HepG2 (cell line): ENCODE results near the gene TTC31. TPM values are rescaled to one million over a fixed set of nuclear protein-coding genes. Genes with fewer than 3 reads are reported as not detected.
A peak's percentile ranks its signal among the peaks of the same experiment; 100 is the strongest.

Experiments used
- BCLAF1 ChIP-seq: fragments of 450-650 bp; IDR thresholded peaks from 2 replicates; pipeline ENCODE4 v1.6.1; 2017; ENCODE audit warnings: mild to moderate bottlenecking
- CBX1 ChIP-seq: IDR thresholded peaks from one replicate; pipeline ENCODE4 v1.6.1; 2016; ENCODE audit warnings: antibody characterized with exemption, low read depth
- FOXJ3 ChIP-seq: sonication (generic); formaldehyde crosslinking; IDR thresholded peaks from 2 replicates; pipeline ENCODE4 v1.4.0; 2020; ENCODE audit warnings: missing genetic modification reagents, mild to moderate bottlenecking, borderline replicate concordance
- GATA4 ChIP-seq: sonication (generic); IDR thresholded peaks from 2 replicates; pipeline ENCODE4 v1.6.1; 2016; ENCODE audit warnings: antibody characterized with exemption, low read depth, borderline replicate concordance
- GPBP1L1 ChIP-seq: sonication (generic); formaldehyde crosslinking; IDR thresholded peaks from 2 replicates; pipeline ENCODE4 v1.5.0; 2020; ENCODE audit warnings: mild to moderate bottlenecking, missing genetic modification reagents
- RELA ChIP-seq: sonication (generic); formaldehyde crosslinking; IDR thresholded peaks from 2 replicates; pipeline ENCODE4 v1.4.0; 2020; ENCODE audit warnings: missing genetic modification reagents
- ZFP36L2 ChIP-seq: sonication (generic); formaldehyde crosslinking; IDR thresholded peaks from 2 replicates; pipeline ENCODE4 v1.4.0; 2020; ENCODE audit warnings: missing genetic modification reagents
- ZNF350 ChIP-seq: sonication (generic); formaldehyde crosslinking; IDR thresholded peaks from 2 replicates; pipeline ENCODE4 v1.4.0; 2020; ENCODE audit warnings: mild to moderate bottlenecking, low read depth, missing genetic modification reagents, borderline replicate concordance
- ZNF646 ChIP-seq: sonication (generic); formaldehyde crosslinking; IDR thresholded peaks from 2 replicates; pipeline ENCODE4 v1.9.0; 2021; ENCODE audit warnings: mild to moderate bottlenecking, missing genetic modification reagents
- ZNF746 ChIP-seq: sonication (generic); formaldehyde crosslinking; IDR thresholded peaks from 2 replicates; pipeline ENCODE4 v1.8.0; 2022; ENCODE audit warnings: mild to moderate bottlenecking, missing genetic modification reagents
- ZNF782 ChIP-seq: sonication (generic); formaldehyde crosslinking; IDR thresholded peaks from 2 replicates; pipeline ENCODE4 v1.4.0; 2020; ENCODE audit warnings: missing genetic modification reagents, mild to moderate bottlenecking, borderline replicate concordance
- ZZZ3 ChIP-seq: sonication (generic); formaldehyde crosslinking; IDR thresholded peaks from 2 replicates; pipeline ENCODE4 v1.4.0; 2020; ENCODE audit warnings: missing genetic modification reagents, mild to moderate bottlenecking, borderline replicate concordance
- polyA plus RNA-seq, 8 experiments: library from polyadenylated mRNA; depleted of rRNA in 3 of 8; stranded (reverse) in 7 of 8; unstranded in 1 of 8; fragments of >200 nt; fragmentation: Illumina TruSeq in 4 of 8; extraction: Trizol in 4 of 8; gene quantifications; 2 replicates each; pipeline versions ENCODE4 v1.2.1 to v1.2.3, GENCODE V29; 2011 to 2016; ENCODE audit warnings: low read depth in 4 of 8, missing spikeins in 1 of 8, mixed read lengths in 1 of 8; ENCODE audit not compliant: insufficient read depth in 1 of 8
- total RNA-seq, 5 experiments: library from RNA; depleted of rRNA; stranded (reverse); fragments of >200 nt; fragmentation: Illumina TruSeq; extraction: Trizol; gene quantifications; 2 replicates each; pipeline ENCODE4 v1.2.3, GENCODE V29; 2016; ENCODE audit warnings: low read depth in 1 of 5
- TF ChIP-seq, protein P1 (sequence below): sonication (generic); formaldehyde crosslinking; IDR thresholded peaks from 2 replicates; pipeline ENCODE4 v1.8.0; 2023; ENCODE audit warnings: mild to moderate bottlenecking, missing genetic modification reagents
- TF ChIP-seq, protein P2 (sequence below): sonication (generic); formaldehyde crosslinking; IDR thresholded peaks from 2 replicates; pipeline ENCODE4 v1.8.0; 2022; ENCODE audit warnings: mild to moderate bottlenecking, missing genetic modification reagents, moderate library complexity

Gene TTC31
- total and polyA plus RNA-seq, 2 of the 13 experiments (the other 11 are each of a cell fraction or from before 2014, with no cell fraction given), result 28.3 to 39.5 TPM

- no peak for TF ChIP-seq ZNF746 (CRISPR knock-in tag)
- TF ChIP-seq, protein P1, sequence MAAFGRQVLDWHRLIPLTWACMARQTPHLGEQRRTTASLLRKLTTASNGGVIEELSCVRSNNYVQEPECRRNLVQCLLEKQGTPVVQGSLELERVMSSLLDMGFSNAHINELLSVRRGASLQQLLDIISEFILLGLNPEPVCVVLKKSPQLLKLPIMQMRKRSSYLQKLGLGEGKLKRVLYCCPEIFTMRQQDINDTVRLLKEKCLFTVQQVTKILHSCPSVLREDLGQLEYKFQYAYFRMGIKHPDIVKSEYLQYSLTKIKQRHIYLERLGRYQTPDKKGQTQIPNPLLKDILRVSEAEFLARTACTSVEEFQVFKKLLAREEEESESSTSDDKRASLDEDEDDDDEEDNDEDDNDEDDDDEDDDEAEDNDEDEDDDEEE (CRISPR knock-in tag), result 0 out of 2 replicates have a peak, but pooled peaks have one; percentile 7
- no peak for TF ChIP-seq GATA4
- no peak for TF ChIP-seq FOXJ3 (CRISPR knock-in tag)
- TF ChIP-seq, protein P2, sequence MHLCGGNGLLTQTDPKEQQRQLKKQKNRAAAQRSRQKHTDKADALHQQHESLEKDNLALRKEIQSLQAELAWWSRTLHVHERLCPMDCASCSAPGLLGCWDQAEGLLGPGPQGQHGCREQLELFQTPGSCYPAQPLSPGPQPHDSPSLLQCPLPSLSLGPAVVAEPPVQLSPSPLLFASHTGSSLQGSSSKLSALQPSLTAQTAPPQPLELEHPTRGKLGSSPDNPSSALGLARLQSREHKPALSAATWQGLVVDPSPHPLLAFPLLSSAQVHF, result no peak
- TF ChIP-seq ZNF782 (CRISPR knock-in tag), result no peak
- TF ChIP-seq ZNF350 (CRISPR knock-in tag), result no peak
- no peak for TF ChIP-seq BCLAF1
- TF ChIP-seq ZZZ3 (CRISPR knock-in tag), result no peak
- no peak; the same call in 1 of the 2 replicates for TF ChIP-seq ZFP36L2 (CRISPR knock-in tag)
- TF ChIP-seq ZNF646 (CRISPR knock-in tag), result 0 out of 2 replicates have a peak, but pooled peaks have one; percentile 25
- no peak for TF ChIP-seq GPBP1L1 (CRISPR knock-in tag)
- TF ChIP-seq CBX1, result no peak
- no peak for TF ChIP-seq RELA (CRISPR knock-in tag)
Measured at GRCh38 chr2:74447230-74447999, 35.5 kb upstream of the TTC31 start (continued).
